WTC11 (cell line): ENCODE measurements around the gene TRIM10. TPM values are rescaled to one million over a fixed set of nuclear protein-coding genes. Genes with fewer than 3 reads are reported as not detected.

Experiments used
- ATAC-seq: fragments of 200-7000 bp; cut with Tn5 transposase; 2 replicates; pipeline ENCODE4 v1.10.0; 2021; ENCODE audit warnings: mild to moderate bottlenecking, moderate library complexity
- CTCF ChIA-PET: fragments of 300-600 bp; sonication (Branson Sonifier 250); formaldehyde crosslinking; loops from one replicate; lab custom pipeline; 2021; ENCODE audit warnings: antibody characterized with exemption; lab: Charles Lee
- POLR2A ChIA-PET: fragments of 350-600 bp; sonication (Branson Sonifier 250); formaldehyde crosslinking; loops from one replicate; lab custom pipeline; 2021; ENCODE audit warnings: antibody characterized with exemption; lab: Charles Lee
- DNase-seq: peaks from one replicate; pipeline ENCODE4 v3.0.0; 2021; ENCODE audit warnings: low spot score
- H3K27ac Mint-ChIP-seq: 2 replicates; pipeline ENCODE4 v1.8.0; 2021; ENCODE audit warnings: mixed read lengths
- H3K27me3 Mint-ChIP-seq: 2 replicates; pipeline ENCODE4 v1.8.0; 2021; ENCODE audit warnings: low read depth, mild to moderate bottlenecking, moderate library complexity, mixed read lengths
- H3K36me3 Mint-ChIP-seq: 2 replicates; pipeline ENCODE4 v1.8.0; 2021; ENCODE audit warnings: mixed read lengths
- H3K4me1 Mint-ChIP-seq: 2 replicates; pipeline ENCODE4 v1.8.0; 2022; ENCODE audit warnings: mixed read lengths
- H3K4me3 Mint-ChIP-seq: 2 replicates; pipeline ENCODE4 v1.8.0; 2021; ENCODE audit warnings: mild to moderate bottlenecking, moderate library complexity, mixed read lengths
- H3K9me3 Mint-ChIP-seq: 2 replicates; pipeline ENCODE4 v1.8.0; 2021; ENCODE audit warnings: mixed read lengths
- AFF4 ChIP-seq: sonication (generic); formaldehyde crosslinking; IDR thresholded peaks from 2 replicates; pipeline ENCODE4 v1.8.1; 2023; ENCODE audit warnings: mild to moderate bottlenecking, missing genetic modification reagents, borderline replicate concordance
- ATF1 ChIP-seq: sonication (generic); formaldehyde crosslinking; IDR thresholded peaks from 2 replicates; pipeline ENCODE4 v1.8.1; 2023; ENCODE audit warnings: mild to moderate bottlenecking, moderate library complexity, missing genetic modification reagents
- CTCF ChIP-seq: fragments of 200-600 bp; IDR thresholded peaks from 2 replicates; pipeline ENCODE4 v1.8.0; 2022; ENCODE audit warnings: antibody characterized with exemption
- FOXK1 ChIP-seq: sonication (generic); formaldehyde crosslinking; IDR thresholded peaks from 2 replicates; pipeline ENCODE4 v1.8.0; 2022; ENCODE audit warnings: mild to moderate bottlenecking, moderate library complexity, missing genetic modification reagents
- HMGXB4 ChIP-seq: sonication (generic); formaldehyde crosslinking; IDR thresholded peaks from 2 replicates; pipeline ENCODE4 v1.8.1; 2023; ENCODE audit warnings: mild to moderate bottlenecking, moderate library complexity, missing genetic modification reagents
- IRF2 ChIP-seq: sonication (generic); formaldehyde crosslinking; IDR thresholded peaks from 2 replicates; pipeline ENCODE4 v1.8.0; 2022; ENCODE audit warnings: low read depth, missing genetic modification reagents, borderline replicate concordance
- JAZF1 ChIP-seq: fragments of 250-450 bp; sonication (Bioruptor Pico); IDR thresholded peaks from 2 replicates; pipeline ENCODE4 v1.9.0; 2021; ENCODE audit warnings: moderate library complexity, mild to moderate bottlenecking, inconsistent platforms
- MXD4 ChIP-seq: fragments of 250-450 bp; sonication (Bioruptor Pico); IDR thresholded peaks from 2 replicates; pipeline ENCODE4 v1.8.0; 2021; ENCODE audit warnings: mild to moderate bottlenecking, moderate library complexity, borderline replicate concordance
- MYBL2 ChIP-seq: sonication (generic); formaldehyde crosslinking; IDR thresholded peaks from 2 replicates; pipeline ENCODE4 v1.8.1; 2023; ENCODE audit warnings: mild to moderate bottlenecking, moderate library complexity, missing genetic modification reagents
- NFATC4 ChIP-seq: fragments of 250-450 bp; sonication (Bioruptor Pico); IDR thresholded peaks from 2 replicates; pipeline ENCODE4 v1.9.0; 2021; ENCODE audit warnings: mild to moderate bottlenecking
- OVOL2 ChIP-seq: fragments of 250-450 bp; sonication (Bioruptor Pico); IDR thresholded peaks from 2 replicates; pipeline ENCODE4 v1.9.0; 2021; ENCODE audit warnings: mild to moderate bottlenecking, borderline replicate concordance
- PRDM15 ChIP-seq: sonication (generic); formaldehyde crosslinking; IDR thresholded peaks from 2 replicates; pipeline ENCODE4 v1.8.0; 2022; ENCODE audit warnings: missing genetic modification reagents
- RELA ChIP-seq: sonication (generic); formaldehyde crosslinking; IDR thresholded peaks from 2 replicates; pipeline ENCODE4 v1.8.1; 2022; ENCODE audit warnings: missing genetic modification reagents, mild to moderate bottlenecking, borderline replicate concordance
- RORB ChIP-seq: fragments of 250-450 bp; sonication (Bioruptor Pico); IDR thresholded peaks from 2 replicates; pipeline ENCODE4 v1.9.0; 2021; ENCODE audit warnings: mild to moderate bottlenecking
- SOX15 ChIP-seq: fragments of 250-450 bp; sonication (Bioruptor Pico); IDR thresholded peaks from 2 replicates; pipeline ENCODE4 v1.9.0; 2021; ENCODE audit warnings: mild to moderate bottlenecking
- TEAD1 ChIP-seq: sonication (generic); formaldehyde crosslinking; IDR thresholded peaks from 2 replicates; pipeline ENCODE4 v1.8.0; 2022; ENCODE audit warnings: mild to moderate bottlenecking, missing genetic modification reagents
- USF2 ChIP-seq: sonication (generic); formaldehyde crosslinking; IDR thresholded peaks from 2 replicates; pipeline ENCODE4 v1.8.1; 2023; ENCODE audit warnings: mild to moderate bottlenecking, missing genetic modification reagents, moderate library complexity
- ZBTB21 ChIP-seq: sonication (generic); formaldehyde crosslinking; IDR thresholded peaks from 2 replicates; pipeline ENCODE4 v1.8.1; 2023; ENCODE audit warnings: mild to moderate bottlenecking, missing genetic modification reagents, borderline replicate concordance
- ZNF138 ChIP-seq: sonication (generic); formaldehyde crosslinking; conservative IDR thresholded peaks from 2 replicates; pipeline ENCODE4 v1.8.1; 2022; ENCODE audit warnings: mild to moderate bottlenecking, moderate library complexity, missing genetic modification reagents
- ZNF416 ChIP-seq: fragments of 250-450 bp; sonication (Bioruptor Pico); IDR thresholded peaks from 2 replicates; pipeline ENCODE4 v1.9.0; 2021; ENCODE audit warnings: mild to moderate bottlenecking, inconsistent platforms
- ZSCAN18 ChIP-seq: fragments of 250-450 bp; sonication (Bioruptor Pico); IDR thresholded peaks from 2 replicates; pipeline ENCODE4 v2.1.2; 2022; ENCODE audit warnings: mild to moderate bottlenecking, moderate library complexity
- total RNA-seq: library from RNA; stranded (reverse); gene quantifications from 3 replicates; pipeline ENCODE4 v1.2.3, GENCODE V29; 2021

The TRIM10 gene
- total RNA-seq, 1 experiment from 2014 or later = 0.22 TPM

GRCh38 chr6:30154709-30155519 lies 6.1 kb downstream of the TRIM10 start:
- CTCF ChIA-PET = interaction anchor here (1.4 to 3.0 kb wide), 3 partner anchors 24 to 203 kb away, joined by 5 to 13 read pairs (median 13); no protein-coding TSS in a partner anchor
- ATAC-seq (no peak), DNase-seq (no peak)
- Mint-ChIP-seq H3K36me3 (no peaks in the 10 kb centered on the region), H3K4me3 (no peak overlapping the region), H3K27me3 (peaks cover 36% of the 10 kb centered on the region), H3K4me1 (no peaks in the 10 kb centered on the region), H3K27ac (no peak overlapping the region), H3K9me3 (no peaks in the 10 kb centered on the region)
- TF ChIP-seq ZBTB21 (CRISPR knock-in tag) (no peak), SOX15 (no peak), ATF1 (CRISPR knock-in tag) (no peak), ZNF416 (CRISPR knock-in tag) (no peak), RELA (CRISPR knock-in tag) (no peak), HMGXB4 (CRISPR knock-in tag) (no peak), ZSCAN18 (CRISPR knock-in tag) (no peak), ZNF138 (CRISPR knock-in tag) (no peak), MYBL2 (CRISPR knock-in tag) (no peak), RORB (CRISPR knock-in tag) (no peak), CTCF (no peak), PRDM15 (CRISPR knock-in tag) (no peak)
- POLR2A ChIA-PET = no interaction called here

- POLR2A ChIA-PET = interaction anchor here (0.5 kb wide), 1 partner anchor 27 kb away, joined by 8 read pairs; no protein-coding TSS in a partner anchor
- TF ChIP-seq JAZF1 (no peak), FOXK1 (CRISPR knock-in tag) (no peak), OVOL2 (no peak), NFATC4 (CRISPR knock-in tag) (no peak), USF2 (no peak), MXD4 (CRISPR knock-in tag) (no peak), TEAD1 (CRISPR knock-in tag) (no peak), AFF4 (CRISPR knock-in tag) (no peak), IRF2 (CRISPR knock-in tag) (no peak)
Measured at GRCh38 chr6:30154061-30154460, 7.0 kb downstream of the TRIM10 start.

More at GRCh38 chr6:30154061-30154460, 7.0 kb downstream of the TRIM10 start:
- CTCF ChIA-PET = interaction anchor here (1.4 to 3.0 kb wide), 3 partner anchors 23 to 204 kb away, joined by 5 to 13 read pairs (median 13); no protein-coding TSS in a partner anchor
- DNase-seq (no peak), ATAC-seq (no peak)
- Mint-ChIP-seq H3K27ac (no peak overlapping the region), H3K4me1 (no peaks in the 10 kb centered on the region), H3K36me3 (no peaks in the 10 kb centered on the region), H3K27me3 (peaks cover 30% of the 10 kb centered on the region), H3K9me3 (no peaks in the 10 kb centered on the region), H3K4me3 (no peak overlapping the region)
